ENCODE data around the gene ARHGAP24. TPM values are rescaled to one million over a fixed set of nuclear protein-coding genes. Genes with fewer than 3 reads are reported as not detected.

Gene ARHGAP24
- total and polyA plus RNA-seq, 4 donors, result 1.8 to 15.2 (median 3.3) TPM

- Histone ChIP-seq H3K9ac (ENCODE audit: low read depth in 1 of 2, low read length in 2 of 2) (no peak overlapping the region), H3K27me3 (ENCODE audit: control insufficient read depth in 4 of 4, insufficient read depth in 4 of 4, low read length in 3 of 4) (no peaks in the 10 kb centered on the region), H3K4me3 (ENCODE audit: low read depth in 1 of 3, low read length in 3 of 3) (no peak overlapping the region), H3K27ac (ENCODE audit: low read depth in 1 of 2, low read length in 2 of 2) (no peak overlapping the region), H3K4me1 (ENCODE audit: control insufficient read depth in 4 of 4, insufficient read depth in 4 of 4, low read length in 3 of 4) (peaks cover 7 to 12% (median 11%) of the 10 kb centered on the region in 4 donors), H3K9me3 (ENCODE audit: control insufficient read depth in 4 of 4, low read length in 3 of 4) (no peaks in the 10 kb centered on the region), H3K36me3 (ENCODE audit: control insufficient read depth in 4 of 4, insufficient read depth in 3 of 4, low read depth in 1 of 4, low read length in 3 of 4) (no peaks in the 10 kb centered on the region)
- no peak for DNase-seq (ENCODE audit: low spot score)
- WGBS, result 94% methylated on average over 2 of the region's 2 CpGs
- no peak for TF ChIP-seq YY1 (IDR thresholded peaks at IDR 0.05)
- TF ChIP-seq MAX (IDR thresholded peaks at IDR 0.05), result no peak
- no peak for TF ChIP-seq EGR1 (IDR thresholded peaks at IDR 0.05; ENCODE audit: low read depth in 2 of 2)
- no peak for TF ChIP-seq SP1 (IDR thresholded peaks at IDR 0.05)
- no peak for TF ChIP-seq CTCF (IDR thresholded peaks at IDR 0.05; ENCODE audit: low read depth, low read length, missing input control)
- TF ChIP-seq, protein P1, sequence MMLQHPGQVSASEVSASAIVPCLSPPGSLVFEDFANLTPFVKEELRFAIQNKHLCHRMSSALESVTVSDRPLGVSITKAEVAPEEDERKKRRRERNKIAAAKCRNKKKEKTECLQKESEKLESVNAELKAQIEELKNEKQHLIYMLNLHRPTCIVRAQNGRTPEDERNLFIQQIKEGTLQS (IDR thresholded peaks at IDR 0.05), result no peak
- TF ChIP-seq HNF4G (IDR thresholded peaks at IDR 0.05), result no peak
- TF ChIP-seq REST (IDR thresholded peaks at IDR 0.05), result no peak
- no peak for TF ChIP-seq RXRA (IDR thresholded peaks at IDR 0.05)
- no peak for TF ChIP-seq RAD21 (IDR thresholded peaks at IDR 0.05)
- no peak for TF ChIP-seq HNF4A (conservative IDR thresholded peaks at IDR 0.05)
- no peak for TF ChIP-seq TAF1 (conservative IDR thresholded peaks at IDR 0.05)
- no peak for TF ChIP-seq FOXA1 (IDR thresholded peaks at IDR 0.05)
- TF ChIP-seq FOXA2 (IDR thresholded peaks at IDR 0.05), result no peak
- TF ChIP-seq NR2F2 (IDR thresholded peaks at IDR 0.05), result no peak
- TF ChIP-seq JUND (IDR thresholded peaks at IDR 0.05), result no peak
These were observed 346.9 kb downstream of the ARHGAP24 start for GRCh38 chr4:85821688-85822455.

DNA sequence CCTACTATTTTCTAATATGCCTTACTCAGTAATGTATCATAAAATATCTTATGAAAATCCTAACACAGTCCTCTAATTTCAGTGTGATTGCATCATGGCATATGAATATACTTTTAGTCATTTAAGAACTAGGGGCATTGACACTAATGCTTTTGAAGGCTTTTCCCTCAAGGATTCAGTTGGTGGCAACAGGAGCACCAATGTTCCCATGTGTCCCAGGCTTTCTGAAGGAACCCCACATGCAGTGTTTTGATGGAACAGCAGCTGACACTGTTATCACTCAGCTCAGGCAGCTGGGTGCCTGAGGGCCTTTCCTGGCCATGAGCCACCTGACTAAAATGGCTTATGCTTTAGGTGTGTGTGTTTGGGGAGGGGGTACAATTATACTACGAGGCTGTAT lies 348.3 kb downstream of the ARHGAP24 start:
- H3K9ac ChIP-seq (ENCODE audit: low read depth in 1 of 2, low read length in 2 of 2), result no peak overlapping the region
- H3K4me3 ChIP-seq (ENCODE audit: low read depth in 1 of 3, low read length in 3 of 3), result no peak overlapping the region
- DNase-seq (ENCODE audit: low spot score), result no peak
- H3K36me3 ChIP-seq (ENCODE audit: control insufficient read depth in 4 of 4, insufficient read depth in 3 of 4, low read depth in 1 of 4, low read length in 3 of 4), result no peaks in the 10 kb centered on the region
- H3K27me3 ChIP-seq (ENCODE audit: control insufficient read depth in 4 of 4, insufficient read depth in 4 of 4, low read length in 3 of 4), result no peaks in the 10 kb centered on the region
- H3K27ac ChIP-seq (ENCODE audit: low read depth in 1 of 2, low read length in 2 of 2), result no peak overlapping the region
- WGBS, result 56% methylated on average over 1 of the region's 1 CpG
- H3K9me3 ChIP-seq (ENCODE audit: control insufficient read depth in 4 of 4, low read length in 3 of 4), result no peaks in the 10 kb centered on the region
- peaks cover 7 to 23% (median 17%) of the 10 kb centered on the region in 4 donors for H3K4me1 ChIP-seq (ENCODE audit: control insufficient read depth in 4 of 4, insufficient read depth in 4 of 4, low read length in 3 of 4)
- TF ChIP-seq HNF4G (IDR thresholded peaks at IDR 0.05) (no peak), EGR1 (IDR thresholded peaks at IDR 0.05; ENCODE audit: low read depth in 2 of 2) (no peak), NR2F2 (IDR thresholded peaks at IDR 0.05) (no peak), HNF4A (conservative IDR thresholded peaks at IDR 0.05) (no peak), CTCF (IDR thresholded peaks at IDR 0.05; ENCODE audit: low read depth, low read length, missing input control) (no peak), YY1 (IDR thresholded peaks at IDR 0.05) (no peak), RXRA (IDR thresholded peaks at IDR 0.05) (no peak), REST (IDR thresholded peaks at IDR 0.05) (no peak)
- TF ChIP-seq, protein P2, sequence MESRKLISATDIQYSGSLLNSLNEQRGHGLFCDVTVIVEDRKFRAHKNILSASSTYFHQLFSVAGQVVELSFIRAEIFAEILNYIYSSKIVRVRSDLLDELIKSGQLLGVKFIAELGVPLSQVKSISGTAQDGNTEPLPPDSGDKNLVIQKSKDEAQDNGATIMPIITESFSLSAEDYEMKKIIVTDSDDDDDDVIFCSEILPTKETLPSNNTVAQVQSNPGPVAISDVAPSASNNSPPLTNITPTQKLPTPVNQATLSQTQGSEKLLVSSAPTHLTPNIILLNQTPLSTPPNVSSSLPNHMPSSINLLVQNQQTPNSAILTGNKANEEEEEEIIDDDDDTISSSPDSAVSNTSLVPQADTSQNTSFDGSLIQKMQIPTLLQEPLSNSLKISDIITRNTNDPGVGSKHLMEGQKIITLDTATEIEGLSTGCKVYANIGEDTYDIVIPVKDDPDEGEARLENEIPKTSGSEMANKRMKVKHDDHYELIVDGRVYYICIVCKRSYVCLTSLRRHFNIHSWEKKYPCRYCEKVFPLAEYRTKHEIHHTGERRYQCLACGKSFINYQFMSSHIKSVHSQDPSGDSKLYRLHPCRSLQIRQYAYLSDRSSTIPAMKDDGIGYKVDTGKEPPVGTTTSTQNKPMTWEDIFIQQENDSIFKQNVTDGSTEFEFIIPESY (IDR thresholded peaks at IDR 0.05), result no peak

All from liver (tissue), 9 donors.